IMR-90 (cell line): Measurements from ENCODE around the gene APOL2. TPM values are rescaled to one million over a fixed set of nuclear protein-coding genes. Genes with fewer than 3 reads are reported as not detected.

ENCODE experiments used
- ATAC-seq: fragments of 200-7000 bp; cut with Tn5 transposase; 2 replicates; pipeline ENCODE4 v1.9.1; 2020; ENCODE audit warnings: low read depth, mild to moderate bottlenecking, moderate library complexity
- BruUV-seq: library from RNA; stranded (reverse); fragments of 400-500 nt; replicated peaks from 2 replicates; lab custom pipeline; 2021; lab: Mats Ljungman, UMichigan
- CTCF ChIA-PET: fragments of 300-600 bp; formaldehyde crosslinking; extraction: SDS; loops from one replicate; lab custom pipeline; 2021; ENCODE audit warnings: antibody characterized with exemption; lab: Yijun Ruan, JAX
- POLR2A ChIA-PET: fragments of 300-600 bp; sonication (Branson Sonifier 250); formaldehyde crosslinking; loops from one replicate; lab custom pipeline; 2022; ENCODE audit warnings: antibody characterized with exemption; ENCODE audit not compliant: unreplicated experiment; lab: Charles Lee
- DNase-seq: peaks from one replicate; pipeline ENCODE4 v3.0.0; 2013
- H2AFZ ChIP-seq: replicated peaks from 2 replicates; pipeline ENCODE3; 2013; ENCODE audit warnings: low read length, mild to moderate bottlenecking; ENCODE audit not compliant: poor library complexity
- H2AK5ac ChIP-seq: 2 replicates; pipeline ENCODE4 v1.6.1; 2013; ENCODE audit warnings: low read depth, low read length, inconsistent platforms
- H2AK9ac ChIP-seq: replicated peaks from 2 replicates; pipeline ENCODE3; 2013; ENCODE audit warnings: mild to moderate bottlenecking, low read depth, low read length, moderate library complexity; ENCODE audit not compliant: poor library complexity
- H2BK120ac ChIP-seq: 2 replicates; pipeline ENCODE4 v1.6.1; 2013; ENCODE audit warnings: low read depth, low read length, inconsistent platforms
- H2BK15ac ChIP-seq: 3 replicates; pipeline ENCODE4 v1.6.1; 2013; ENCODE audit warnings: low read depth, low read length, inconsistent platforms
- H2BK20ac ChIP-seq: 2 replicates; pipeline ENCODE4 v1.6.1; 2013; ENCODE audit warnings: low read depth, mild to moderate bottlenecking, inconsistent platforms, low read length, moderate library complexity
- H2BK5ac ChIP-seq: 2 replicates; pipeline ENCODE4 v1.6.1; 2013; ENCODE audit warnings: mild to moderate bottlenecking, low read depth, low read length, inconsistent platforms; ENCODE audit not compliant: poor library complexity, severe bottlenecking
- H3K14ac ChIP-seq: replicated peaks from 2 replicates; pipeline ENCODE4 v1.6.1; 2013; ENCODE audit warnings: low read depth, low read length, inconsistent platforms
- H3K18ac ChIP-seq: 2 replicates; pipeline ENCODE4 v1.6.1; 2013; ENCODE audit warnings: low read depth, low read length, control low read depth
- H3K23ac ChIP-seq: 2 replicates; pipeline ENCODE4 v1.6.1; 2013; ENCODE audit warnings: low read depth, low read length, inconsistent platforms
- H3K27ac ChIP-seq: 2 replicates; pipeline ENCODE4 v1.5.1; 2013; ENCODE audit warnings: mild to moderate bottlenecking, control low read depth, low read length; ENCODE audit not compliant: insufficient read depth
- H3K27me3 ChIP-seq: 2 replicates; pipeline ENCODE4 v1.6.1; 2013; ENCODE audit warnings: low read length; ENCODE audit not compliant: control insufficient read depth, insufficient read depth
- H3K36me3 ChIP-seq: 2 replicates; pipeline ENCODE4 v1.6.1; 2013; ENCODE audit warnings: low read length, mixed read lengths; ENCODE audit not compliant: control insufficient read depth, insufficient read depth
- H3K4ac ChIP-seq: 2 replicates; pipeline ENCODE4 v1.6.1; 2013; ENCODE audit warnings: low read depth, low read length, inconsistent platforms
- H3K4me1 ChIP-seq: 2 replicates; pipeline ENCODE4 v1.6.1; 2013; ENCODE audit warnings: low read length, mixed read lengths; ENCODE audit not compliant: control insufficient read depth, insufficient read depth
- H3K4me2 ChIP-seq: 2 replicates; pipeline ENCODE4 v1.6.1; 2013; ENCODE audit warnings: low read depth, mild to moderate bottlenecking, control low read depth, low read length, moderate library complexity
- H3K4me3 ChIP-seq: 2 replicates; pipeline ENCODE4 v1.5.1; 2013; ENCODE audit warnings: low read depth, mild to moderate bottlenecking, control low read depth, low read length, moderate library complexity; ENCODE audit not compliant: insufficient read depth
- H3K56ac ChIP-seq: 2 replicates; pipeline ENCODE4 v1.6.1; 2013; ENCODE audit warnings: low read length, inconsistent platforms; ENCODE audit not compliant: insufficient read depth; ENCODE audit errors: extremely low read depth
- H3K79me1 ChIP-seq, 2 experiments: 2 replicates each; pipeline ENCODE4 v1.6.1; 2013; ENCODE audit warnings: low read length in 2 of 2, inconsistent platforms in 1 of 2, low read depth in 1 of 2
- H3K9ac ChIP-seq: 2 replicates; pipeline ENCODE4 v1.6.1; 2013; ENCODE audit warnings: low read depth, low read length, control low read depth
- H3K9me1 ChIP-seq: 2 replicates; pipeline ENCODE4 v1.6.1; 2013; ENCODE audit warnings: low read length, inconsistent platforms; ENCODE audit not compliant: insufficient read depth
- H3K9me3 ChIP-seq: 2 replicates; pipeline ENCODE4 v1.6.1; 2013; ENCODE audit warnings: low read length; ENCODE audit not compliant: control insufficient read depth, insufficient read depth
- H4K20me1 ChIP-seq: 2 replicates; pipeline ENCODE4 v1.6.1; 2013; ENCODE audit warnings: low read length, inconsistent platforms; ENCODE audit not compliant: insufficient read depth
- H4K5ac ChIP-seq: 2 replicates; pipeline ENCODE4 v1.6.1; 2013; ENCODE audit warnings: mild to moderate bottlenecking, low read depth, low read length, control low read depth
- H4K8ac ChIP-seq, 2 experiments: 2 replicates each; pipeline ENCODE4 v1.6.1; 2013; ENCODE audit warnings: low read depth in 2 of 2, low read length in 2 of 2, control low read depth in 1 of 2, inconsistent platforms in 1 of 2
- H4K91ac ChIP-seq: 2 replicates; pipeline ENCODE4 v1.6.1; 2013; ENCODE audit warnings: low read depth, low read length, inconsistent platforms; ENCODE audit not compliant: insufficient read depth
- BHLHE40 ChIP-seq: fragments of 150-350 bp; IDR thresholded peaks from 2 replicates; pipeline ENCODE4 v1.6.1; 2016; ENCODE audit warnings: mild to moderate bottlenecking, low read depth, low read length
- CEBPB ChIP-seq: IDR thresholded peaks from 2 replicates; pipeline ENCODE4 v1.6.1; 2012; ENCODE audit warnings: low read depth, low read length, improper control_type of control experiment
- CHD1 ChIP-seq: IDR thresholded peaks from 2 replicates; pipeline ENCODE4 v1.6.1; 2012; ENCODE audit warnings: low read depth, low read length, improper control_type of control experiment
- FOS ChIP-seq: fragments of 150-350 bp; IDR thresholded peaks from 2 replicates; pipeline ENCODE4 v1.6.1; 2016; ENCODE audit warnings: low read depth, low read length
- MAFK ChIP-seq: IDR thresholded peaks from 2 replicates; pipeline ENCODE4 v1.6.1; 2012; ENCODE audit warnings: low read depth, low read length, improper control_type of control experiment
- MAZ ChIP-seq: IDR thresholded peaks from 2 replicates; pipeline ENCODE4 v1.6.1; 2012; ENCODE audit warnings: low read depth, mild to moderate bottlenecking, low read length, improper control_type of control experiment, moderate library complexity, borderline replicate concordance
- MXI1 ChIP-seq: IDR thresholded peaks from 2 replicates; pipeline ENCODE4 v1.6.1; 2012; ENCODE audit warnings: low read depth, mild to moderate bottlenecking, low read length, moderate library complexity, borderline replicate concordance
- NFE2L2 ChIP-seq: fragments of 150-350 bp; IDR thresholded peaks from 2 replicates; pipeline ENCODE4 v1.6.1; 2016; ENCODE audit warnings: low read depth, mild to moderate bottlenecking, low read length
- POLR2A ChIP-seq: IDR thresholded peaks from 2 replicates; pipeline ENCODE4 v1.6.1; 2012; ENCODE audit warnings: mild to moderate bottlenecking, low read depth, low read length
- RAD21 ChIP-seq: IDR thresholded peaks from 2 replicates; pipeline ENCODE4 v1.6.1; 2012; ENCODE audit warnings: low read length, improper control_type of control experiment
- RCOR1 ChIP-seq: IDR thresholded peaks from 2 replicates; pipeline ENCODE4 v1.6.1; 2012; ENCODE audit warnings: mild to moderate bottlenecking, low read length, improper control_type of control experiment; ENCODE audit not compliant: insufficient replicate concordance
- RFX5 ChIP-seq: IDR thresholded peaks from 2 replicates; pipeline ENCODE4 v1.8.0; 2012; ENCODE audit warnings: low read depth, mild to moderate bottlenecking, low read length, moderate library complexity
- SMC3 ChIP-seq: fragments of 150-350 bp; IDR thresholded peaks from 2 replicates; pipeline ENCODE4 v1.6.1; 2016; ENCODE audit warnings: low read depth, mild to moderate bottlenecking, antibody characterized with exemption, low read length, moderate library complexity
- WGBS, 2 experiments: methylation state at CpG; one replicate each; pipeline versions ENCODE4 v1.1.5 to v1.1.7; 2013; ENCODE audit warnings: missing lambda C conversion rate in 2 of 2; ENCODE audit not compliant: insufficient read length in 1 of 2; ENCODE audit errors: extremely low coverage in 2 of 2; 5-methylcytosine and 5-hydroxymethylcytosine counted together
- dilution Hi-C: fragments of 300-500 bp; cut with HindIII; formaldehyde crosslinking; loops from one replicate; pipeline ENCODE4 v1.14.3; 2018; ENCODE audit warnings: low sequenced_read_pairs; ENCODE audit not compliant: unreplicated experiment
- in situ Hi-C: fragments of 300-500 bp; cut with MboI; formaldehyde crosslinking; loops from 3 replicates; pipeline ENCODE4 v1.14.3; 2019; ENCODE audit warnings: low sequenced_read_pairs, inconsistent platforms, mixed read lengths
- intact Hi-C: fragments of 100-400 bp; cut with micrococcal nuclease; formaldehyde crosslinking; loops from 2 replicates; pipeline ENCODE4 v1.10.0; 2022
- polyA plus RNA-seq, 3 experiments: library from polyadenylated mRNA; depleted of rRNA; stranded (reverse); fragments of >200 nt; gene quantifications; 2 replicates each; pipeline ENCODE4 v1.2.3, GENCODE V29; 2012; ENCODE audit warnings: low replicate concordance in 1 of 3
- total RNA-seq: library from RNA; depleted of rRNA; stranded (reverse); fragments of >200 nt; gene quantifications from 2 replicates; pipeline ENCODE4 v1.2.3, GENCODE V29; 2012
- TF ChIP-seq, protein P1 (sequence below): fragments of 150-350 bp; IDR thresholded peaks from 2 replicates; pipeline ENCODE4 v1.6.1; 2016; ENCODE audit warnings: low read depth, mild to moderate bottlenecking, low read length, moderate library complexity, borderline replicate concordance
- TF ChIP-seq, protein P2 (sequence below): fragments of 150-350 bp; IDR thresholded peaks from 2 replicates; pipeline ENCODE4 v1.6.1; 2017; ENCODE audit warnings: mild to moderate bottlenecking, antibody characterized with exemption, low read length, low read depth
- TF ChIP-seq, protein P3 (sequence below): conservative IDR thresholded peaks from 2 replicates; pipeline ENCODE4 v1.5.1; 2012; ENCODE audit warnings: mild to moderate bottlenecking, low read depth, low read length, improper control_type of control experiment

Gene APOL2
- total and polyA plus RNA-seq, 2 of the 4 experiments (the other 2 are of a cell fraction): 13.1 to 57.5 TPM

DNA sequence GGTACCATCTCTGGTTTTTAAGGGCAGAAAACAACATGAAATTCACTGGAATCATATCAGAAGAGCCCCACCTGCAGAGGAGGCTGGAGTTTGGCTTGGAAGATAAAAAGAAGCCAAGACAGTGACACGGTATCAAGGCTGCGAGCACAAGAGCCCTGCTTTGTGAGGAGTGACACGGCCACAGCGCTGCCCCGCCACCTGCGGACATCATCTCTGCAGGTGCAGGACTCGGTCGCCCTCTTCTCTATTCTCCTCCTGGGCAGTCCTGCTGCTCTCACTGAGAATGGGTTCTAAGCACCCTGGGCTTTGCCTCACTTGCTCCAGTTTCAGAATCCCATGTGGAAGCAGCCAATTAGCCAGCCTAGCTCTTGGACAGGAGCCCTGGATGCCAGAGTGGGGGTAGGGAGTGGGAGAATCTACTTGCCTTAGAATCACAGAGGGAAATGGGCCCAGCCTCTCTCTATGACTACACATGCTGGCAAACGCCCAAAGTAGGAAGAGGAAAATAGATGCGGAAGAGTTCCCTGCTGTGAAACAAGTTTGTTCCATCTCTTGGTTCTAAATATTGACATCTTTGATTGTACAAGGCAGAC lies 54.8 kb downstream of the APOL2 start:
- Histone ChIP-seq H3K9ac (no peak overlapping the region), H2BK20ac (no peak overlapping the region), H3K56ac (no peak overlapping the region), H4K5ac (no peak overlapping the region), H3K27ac (no peak overlapping the region), H4K20me1 (no peaks in the 10 kb centered on the region), H2BK5ac (no peak overlapping the region), H4K91ac (no peak overlapping the region), H3K23ac (no peak overlapping the region), H3K79me1 (no peaks in the 10 kb centered on the region), H3K4me1 (no peaks in the 10 kb centered on the region), H2BK120ac (no peak overlapping the region), H3K4me3 (no peak overlapping the region), H3K4me2 (no peak overlapping the region), H3K18ac (no peak overlapping the region), H3K27me3 (peaks cover 47% of the 10 kb centered on the region), H3K4ac (no peak overlapping the region), H3K9me3 (no peaks in the 10 kb centered on the region), H3K36me3 (no peaks in the 10 kb centered on the region), H3K9me1 (no peaks in the 10 kb centered on the region; the same call in 1 of the 2 replicates), H2AK9ac (no peak overlapping the region), H2AFZ (no peak overlapping the region), H4K8ac (no peak overlapping the region), H3K14ac (no peak overlapping the region), H2AK5ac (no peak overlapping the region), H2BK15ac (no peak overlapping the region)
- in situ Hi-C loops (loop anchor here (5.0 kb wide), 1 partner anchor 42 kb away; no protein-coding TSS in a partner anchor), dilution Hi-C loops (no loop called here), intact Hi-C loops (no loop called here)
- CTCF ChIA-PET: interaction anchor here (1.4 kb wide), 1 partner anchor 39 kb away, joined by 4 read pairs; no protein-coding TSS in a partner anchor
- ATAC-seq: no peak
- no TSS peak for BruUV-seq
- no peak for TF ChIP-seq MXI1
- TF ChIP-seq BHLHE40: no peak
- no peak for TF ChIP-seq RFX5
- no peak for TF ChIP-seq RCOR1
- no peak for TF ChIP-seq POLR2A
- TF ChIP-seq, protein P1, sequence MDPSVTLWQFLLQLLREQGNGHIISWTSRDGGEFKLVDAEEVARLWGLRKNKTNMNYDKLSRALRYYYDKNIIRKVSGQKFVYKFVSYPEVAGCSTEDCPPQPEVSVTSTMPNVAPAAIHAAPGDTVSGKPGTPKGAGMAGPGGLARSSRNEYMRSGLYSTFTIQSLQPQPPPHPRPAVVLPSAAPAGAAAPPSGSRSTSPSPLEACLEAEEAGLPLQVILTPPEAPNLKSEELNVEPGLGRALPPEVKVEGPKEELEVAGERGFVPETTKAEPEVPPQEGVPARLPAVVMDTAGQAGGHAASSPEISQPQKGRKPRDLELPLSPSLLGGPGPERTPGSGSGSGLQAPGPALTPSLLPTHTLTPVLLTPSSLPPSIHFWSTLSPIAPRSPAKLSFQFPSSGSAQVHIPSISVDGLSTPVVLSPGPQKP: no peak
- TF ChIP-seq CHD1: no peak
- no peak for TF ChIP-seq CEBPB
- TF ChIP-seq MAZ: no peak
- no peak for TF ChIP-seq FOS
- TF ChIP-seq, protein P2, sequence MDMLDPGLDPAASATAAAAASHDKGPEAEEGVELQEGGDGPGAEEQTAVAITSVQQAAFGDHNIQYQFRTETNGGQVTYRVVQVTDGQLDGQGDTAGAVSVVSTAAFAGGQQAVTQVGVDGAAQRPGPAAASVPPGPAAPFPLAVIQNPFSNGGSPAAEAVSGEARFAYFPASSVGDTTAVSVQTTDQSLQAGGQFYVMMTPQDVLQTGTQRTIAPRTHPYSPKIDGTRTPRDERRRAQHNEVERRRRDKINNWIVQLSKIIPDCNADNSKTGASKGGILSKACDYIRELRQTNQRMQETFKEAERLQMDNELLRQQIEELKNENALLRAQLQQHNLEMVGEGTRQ: no peak
- TF ChIP-seq, protein P3, sequence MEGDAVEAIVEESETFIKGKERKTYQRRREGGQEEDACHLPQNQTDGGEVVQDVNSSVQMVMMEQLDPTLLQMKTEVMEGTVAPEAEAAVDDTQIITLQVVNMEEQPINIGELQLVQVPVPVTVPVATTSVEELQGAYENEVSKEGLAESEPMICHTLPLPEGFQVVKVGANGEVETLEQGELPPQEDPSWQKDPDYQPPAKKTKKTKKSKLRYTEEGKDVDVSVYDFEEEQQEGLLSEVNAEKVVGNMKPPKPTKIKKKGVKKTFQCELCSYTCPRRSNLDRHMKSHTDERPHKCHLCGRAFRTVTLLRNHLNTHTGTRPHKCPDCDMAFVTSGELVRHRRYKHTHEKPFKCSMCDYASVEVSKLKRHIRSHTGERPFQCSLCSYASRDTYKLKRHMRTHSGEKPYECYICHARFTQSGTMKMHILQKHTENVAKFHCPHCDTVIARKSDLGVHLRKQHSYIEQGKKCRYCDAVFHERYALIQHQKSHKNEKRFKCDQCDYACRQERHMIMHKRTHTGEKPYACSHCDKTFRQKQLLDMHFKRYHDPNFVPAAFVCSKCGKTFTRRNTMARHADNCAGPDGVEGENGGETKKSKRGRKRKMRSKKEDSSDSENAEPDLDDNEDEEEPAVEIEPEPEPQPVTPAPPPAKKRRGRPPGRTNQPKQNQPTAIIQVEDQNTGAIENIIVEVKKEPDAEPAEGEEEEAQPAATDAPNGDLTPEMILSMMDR: no peak
- TF ChIP-seq MAFK: no peak
- TF ChIP-seq RAD21: no peak
- TF ChIP-seq SMC3: no peak
- TF ChIP-seq NFE2L2: no peak
- DNase-seq: no peak
- WGBS, 2 experiments: 76% methylated on average over 5 of the region's 10 CpGs; no CpG with 5 or more reads in 1 of the 2 experiments
- POLR2A ChIA-PET: no interaction called here
